Activated CD4-positive, alpha-beta T cell treated with anti-CD3 and anti-CD28 coated beads, Interleukin-2, amount 50 U/mL, for 48 hours (primary cell): ENCODE results near the gene HMX1.

ENCODE experiments used
- DNase-seq, 2 experiments: peaks; one replicate each; pipeline ENCODE4 v3.0.0-alpha.2; 2020

The HMX1 gene

GRCh38 chr4:8838961-8839431, 32.6 kb downstream of the HMX1 start:
- no peak for DNase-seq

GRCh38 chr4:8838296-8838960, 33.2 kb downstream of the HMX1 start:
- no peak for DNase-seq

GRCh38 chr4:8837181-8837841, 34.3 kb downstream of the HMX1 start:
- no peak for DNase-seq

GRCh38 chr4:8836664-8837171, 34.9 kb downstream of the HMX1 start:
- no peak for DNase-seq

- DNase-seq = no peak
Observed at GRCh38 chr4:8835521-8836365, 35.9 kb downstream of the HMX1 start.

GRCh38 chr4:8834681-8835220, 36.9 kb downstream of the HMX1 start:
- no peak for DNase-seq

- DNase-seq = no peak
Observed at GRCh38 chr4:8832113-8832915, 39.3 kb downstream of the HMX1 start.

- no peak for DNase-seq
Observed at GRCh38 chr4:8831221-8832112, 40.2 kb downstream of the HMX1 start.

GRCh38 chr4:8830611-8831200, 40.9 kb downstream of the HMX1 start:
- no peak for DNase-seq

- no peak for DNase-seq
Observed at GRCh38 chr4:8830056-8830455, 41.6 kb downstream of the HMX1 start.

- no peak for DNase-seq
Observed at GRCh38 chr4:8829584-8829983, 42.1 kb downstream of the HMX1 start.

- DNase-seq = no peak
Observed at GRCh38 chr4:8828869-8829268, 42.8 kb downstream of the HMX1 start.

GRCh38 chr4:8821151-8821950, 50.3 kb downstream of the HMX1 start:
- no peak for DNase-seq

- DNase-seq = no peak
Observed at GRCh38 chr4:8820178-8821102, 51.2 kb downstream of the HMX1 start.

GRCh38 chr4:8819473-8820177, 52.0 kb downstream of the HMX1 start:
- no peak for DNase-seq

- DNase-seq = no peak
Observed at GRCh38 chr4:8819019-8819418, 52.6 kb downstream of the HMX1 start.

GRCh38 chr4:8818063-8818881, 53.4 kb downstream of the HMX1 start:
- no peak for DNase-seq

GRCh38 chr4:8817813-8818062, 53.9 kb downstream of the HMX1 start:
- DNase-seq = no peak
